ENCODE data around the gene NME2.

NME2 gene

GRCh38 chr17:51120739-51121619, 45.2 kb upstream of the NME2 start, which contains the start of gene SPAG9 (continued):
- TF ChIP-seq, protein P1, sequence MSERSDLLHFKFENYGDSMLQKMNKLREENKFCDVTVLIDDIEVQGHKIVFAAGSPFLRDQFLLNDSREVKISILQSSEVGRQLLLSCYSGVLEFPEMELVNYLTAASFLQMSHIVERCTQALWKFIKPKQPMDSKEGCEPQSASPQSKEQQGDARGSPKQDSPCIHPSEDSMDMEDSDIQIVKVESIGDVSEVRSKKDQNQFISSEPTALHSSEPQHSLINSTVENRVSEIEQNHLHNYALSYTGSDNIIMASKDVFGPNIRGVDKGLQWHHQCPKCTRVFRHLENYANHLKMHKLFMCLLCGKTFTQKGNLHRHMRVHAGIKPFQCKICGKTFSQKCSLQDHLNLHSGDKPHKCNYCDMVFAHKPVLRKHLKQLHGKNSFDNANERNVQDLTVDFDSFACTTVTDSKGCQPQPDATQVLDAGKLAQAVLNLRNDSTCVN (tag by site-specific recombination; optimal IDR thresholded peaks at IDR 0.05) = no peak
- TF ChIP-seq ZNF449 (tag by site-specific recombination; IDR thresholded peaks at IDR 0.05) (peak; percentile 68), KLF10 (tag by site-specific recombination; IDR thresholded peaks at IDR 0.05) (peak; percentile 53), ZNF311 (tag by site-specific recombination; IDR thresholded peaks at IDR 0.05; ENCODE audit: borderline replicate concordance) (no peak), ZNF202 (tag by site-specific recombination; IDR thresholded peaks at IDR 0.05; ENCODE audit: borderline replicate concordance) (no peak), ZNF501 (tag by site-specific recombination; IDR thresholded peaks at IDR 0.05) (0 out of 2 replicates have a peak, but pooled peaks have one; percentile 19), ZNF610 (tag by site-specific recombination; IDR thresholded peaks at IDR 0.05; ENCODE audit: borderline replicate concordance) (peak; percentile 42; the same call in 1 of the 2 replicates), YY2 (tag by site-specific recombination; IDR thresholded peaks at IDR 0.05) (no peak), ZNF747 (tag by site-specific recombination; IDR thresholded peaks at IDR 0.05) (no peak), PRDM4 (tag by site-specific recombination; IDR thresholded peaks at IDR 0.05) (peak; percentile 41; the same call in 1 of the 2 replicates), SCRT2 (tag by site-specific recombination; IDR thresholded peaks at IDR 0.05) (no peak), ZNF132 (tag by site-specific recombination; IDR thresholded peaks at IDR 0.05; ENCODE audit: borderline replicate concordance) (no peak), ZNF404 (tag by site-specific recombination; IDR thresholded peaks at IDR 0.05) (no peak), ZNF362 (tag by site-specific recombination; IDR thresholded peaks at IDR 0.05) (peak; percentile 87), BCL11A (tag by site-specific recombination; IDR thresholded peaks at IDR 0.05; ENCODE audit: low read depth) (no peak), ZBTB7A (tag by site-specific recombination; IDR thresholded peaks at IDR 0.05; ENCODE audit: low read depth) (no peak), ZNF157 (tag by site-specific recombination; IDR thresholded peaks at IDR 0.05) (no peak), GLI2 (tag by site-specific recombination; IDR thresholded peaks at IDR 0.05; ENCODE audit: borderline replicate concordance, low read depth) (no peak), ZSCAN30 (tag by site-specific recombination; IDR thresholded peaks at IDR 0.05) (no peak; the same call in 1 of the 2 replicates), ZSCAN23 (tag by site-specific recombination; IDR thresholded peaks at IDR 0.05) (no peak)
- TF ChIP-seq, protein P2, sequence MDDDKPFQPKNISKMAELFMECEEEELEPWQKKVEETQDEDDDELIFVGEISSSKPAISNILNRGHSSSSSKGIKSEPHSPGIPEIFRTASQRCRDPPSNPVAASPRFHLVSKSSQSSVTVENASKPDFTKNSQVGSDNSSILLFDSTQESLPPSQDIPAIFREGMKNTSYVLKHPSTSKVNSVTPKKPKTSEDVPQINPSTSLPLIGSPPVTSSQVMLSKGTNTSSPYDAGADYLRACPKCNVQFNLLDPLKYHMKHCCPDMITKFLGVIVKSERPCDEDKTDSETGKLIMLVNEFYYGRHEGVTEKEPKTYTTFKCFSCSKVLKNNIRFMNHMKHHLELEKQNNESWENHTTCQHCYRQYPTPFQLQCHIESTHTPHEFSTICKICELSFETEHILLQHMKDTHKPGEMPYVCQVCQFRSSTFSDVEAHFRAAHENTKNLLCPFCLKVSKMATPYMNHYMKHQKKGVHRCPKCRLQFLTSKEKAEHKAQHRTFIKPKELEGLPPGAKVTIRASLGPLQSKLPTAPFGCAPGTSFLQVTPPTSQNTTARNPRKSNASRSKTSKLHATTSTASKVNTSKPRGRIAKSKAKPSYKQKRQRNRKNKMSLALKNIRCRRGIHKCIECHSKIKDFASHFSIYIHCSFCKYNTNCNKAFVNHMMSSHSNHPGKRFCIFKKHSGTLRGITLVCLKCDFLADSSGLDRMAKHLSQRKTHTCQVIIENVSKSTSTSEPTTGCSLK (tag by site-specific recombination; IDR thresholded peaks at IDR 0.05) = no peak
- TF ChIP-seq, protein P3, sequence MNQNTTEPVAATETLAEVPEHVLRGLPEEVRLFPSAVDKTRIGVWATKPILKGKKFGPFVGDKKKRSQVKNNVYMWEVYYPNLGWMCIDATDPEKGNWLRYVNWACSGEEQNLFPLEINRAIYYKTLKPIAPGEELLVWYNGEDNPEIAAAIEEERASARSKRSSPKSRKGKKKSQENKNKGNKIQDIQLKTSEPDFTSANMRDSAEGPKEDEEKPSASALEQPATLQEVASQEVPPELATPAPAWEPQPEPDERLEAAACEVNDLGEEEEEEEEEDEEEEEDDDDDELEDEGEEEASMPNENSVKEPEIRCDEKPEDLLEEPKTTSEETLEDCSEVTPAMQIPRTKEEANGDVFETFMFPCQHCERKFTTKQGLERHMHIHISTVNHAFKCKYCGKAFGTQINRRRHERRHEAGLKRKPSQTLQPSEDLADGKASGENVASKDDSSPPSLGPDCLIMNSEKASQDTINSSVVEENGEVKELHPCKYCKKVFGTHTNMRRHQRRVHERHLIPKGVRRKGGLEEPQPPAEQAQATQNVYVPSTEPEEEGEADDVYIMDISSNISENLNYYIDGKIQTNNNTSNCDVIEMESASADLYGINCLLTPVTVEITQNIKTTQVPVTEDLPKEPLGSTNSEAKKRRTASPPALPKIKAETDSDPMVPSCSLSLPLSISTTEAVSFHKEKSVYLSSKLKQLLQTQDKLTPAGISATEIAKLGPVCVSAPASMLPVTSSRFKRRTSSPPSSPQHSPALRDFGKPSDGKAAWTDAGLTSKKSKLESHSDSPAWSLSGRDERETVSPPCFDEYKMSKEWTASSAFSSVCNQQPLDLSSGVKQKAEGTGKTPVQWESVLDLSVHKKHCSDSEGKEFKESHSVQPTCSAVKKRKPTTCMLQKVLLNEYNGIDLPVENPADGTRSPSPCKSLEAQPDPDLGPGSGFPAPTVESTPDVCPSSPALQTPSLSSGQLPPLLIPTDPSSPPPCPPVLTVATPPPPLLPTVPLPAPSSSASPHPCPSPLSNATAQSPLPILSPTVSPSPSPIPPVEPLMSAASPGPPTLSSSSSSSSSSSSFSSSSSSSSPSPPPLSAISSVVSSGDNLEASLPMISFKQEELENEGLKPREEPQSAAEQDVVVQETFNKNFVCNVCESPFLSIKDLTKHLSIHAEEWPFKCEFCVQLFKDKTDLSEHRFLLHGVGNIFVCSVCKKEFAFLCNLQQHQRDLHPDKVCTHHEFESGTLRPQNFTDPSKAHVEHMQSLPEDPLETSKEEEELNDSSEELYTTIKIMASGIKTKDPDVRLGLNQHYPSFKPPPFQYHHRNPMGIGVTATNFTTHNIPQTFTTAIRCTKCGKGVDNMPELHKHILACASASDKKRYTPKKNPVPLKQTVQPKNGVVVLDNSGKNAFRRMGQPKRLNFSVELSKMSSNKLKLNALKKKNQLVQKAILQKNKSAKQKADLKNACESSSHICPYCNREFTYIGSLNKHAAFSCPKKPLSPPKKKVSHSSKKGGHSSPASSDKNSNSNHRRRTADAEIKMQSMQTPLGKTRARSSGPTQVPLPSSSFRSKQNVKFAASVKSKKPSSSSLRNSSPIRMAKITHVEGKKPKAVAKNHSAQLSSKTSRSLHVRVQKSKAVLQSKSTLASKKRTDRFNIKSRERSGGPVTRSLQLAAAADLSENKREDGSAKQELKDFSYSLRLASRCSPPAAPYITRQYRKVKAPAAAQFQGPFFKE (tag by site-specific recombination; IDR thresholded peaks at IDR 0.05; ENCODE audit: borderline replicate concordance) = no peak
